ENCODE measurements around the gene CNIH3.

CNIH3 gene

GRCh38 chr1:224761245-224761644 lies 145.1 kb downstream of the CNIH3 start:
- H3K4me1 ChIP-seq = no peaks in the 10 kb centered on the region
- H3K9me3 ChIP-seq (ENCODE audit: control insufficient read depth, low read length) = no peaks in the 10 kb centered on the region
- H3K9ac ChIP-seq = no peak overlapping the region
- H3K27me3 ChIP-seq (ENCODE audit: control insufficient read depth, insufficient read depth, low read length) = no peaks in the 10 kb centered on the region
- H3K4me2 ChIP-seq (ENCODE audit: low read length) = no peak overlapping the region
- H3K27ac ChIP-seq = no peak overlapping the region
- no peaks in the 10 kb centered on the region for H3K79me2 ChIP-seq
- no peaks in the 10 kb centered on the region for H3K36me3 ChIP-seq (ENCODE audit: control insufficient read depth, insufficient read depth, low read length)
- TF ChIP-seq CTCF (IDR thresholded peaks at IDR 0.05) = no peak
- no peak overlapping the region for H2AFZ ChIP-seq
- H3K4me3 ChIP-seq (ENCODE audit: low read depth, low read length) = no peak overlapping the region

- no peak overlapping the region for H3K4me2 ChIP-seq (ENCODE audit: low read length)
- no peaks in the 10 kb centered on the region for H3K79me2 ChIP-seq
- no peak overlapping the region for H2AFZ ChIP-seq
Measured at GRCh38 chr1:224762046-224762445, 145.9 kb downstream of the CNIH3 start.

GRCh38 chr1:224762701-224763100 lies 146.6 kb downstream of the CNIH3 start:
- Histone ChIP-seq H3K36me3 (ENCODE audit: control insufficient read depth, insufficient read depth, low read length) (no peaks in the 10 kb centered on the region), H3K27ac (no peak overlapping the region), H3K9me3 (ENCODE audit: control insufficient read depth, low read length) (no peaks in the 10 kb centered on the region), H3K79me2 (no peaks in the 10 kb centered on the region), H3K9ac (no peak overlapping the region), H3K4me3 (ENCODE audit: low read depth, low read length) (no peak overlapping the region), H3K4me2 (ENCODE audit: low read length) (no peak overlapping the region), H3K4me1 (no peaks in the 10 kb centered on the region), H2AFZ (no peak overlapping the region), H3K27me3 (ENCODE audit: control insufficient read depth, insufficient read depth, low read length) (no peaks in the 10 kb centered on the region)
- TF ChIP-seq CTCF (IDR thresholded peaks at IDR 0.05) = no peak

More at GRCh38 chr1:224762046-224762445, 145.9 kb downstream of the CNIH3 start:
- Histone ChIP-seq H3K4me1 (no peaks in the 10 kb centered on the region), H3K27ac (no peak overlapping the region), H3K9me3 (ENCODE audit: control insufficient read depth, low read length) (no peaks in the 10 kb centered on the region), H3K9ac (no peak overlapping the region), H3K36me3 (ENCODE audit: control insufficient read depth, insufficient read depth, low read length) (no peaks in the 10 kb centered on the region), H3K4me3 (ENCODE audit: low read depth, low read length) (no peak overlapping the region), H3K27me3 (ENCODE audit: control insufficient read depth, insufficient read depth, low read length) (no peaks in the 10 kb centered on the region)
- no peak for TF ChIP-seq CTCF (IDR thresholded peaks at IDR 0.05)

GRCh38 chr1:224763126-224763775 lies 147.1 kb downstream of the CNIH3 start:
- Histone ChIP-seq H3K4me3 (ENCODE audit: low read depth, low read length) (no peak overlapping the region), H3K27ac (no peak overlapping the region), H3K4me2 (ENCODE audit: low read length) (no peak overlapping the region), H3K9ac (no peak overlapping the region), H3K27me3 (ENCODE audit: control insufficient read depth, insufficient read depth, low read length) (no peaks in the 10 kb centered on the region), H2AFZ (no peak overlapping the region), H3K9me3 (ENCODE audit: control insufficient read depth, low read length) (no peaks in the 10 kb centered on the region), H3K79me2 (no peaks in the 10 kb centered on the region), H3K36me3 (ENCODE audit: control insufficient read depth, insufficient read depth, low read length) (no peaks in the 10 kb centered on the region), H3K4me1 (no peaks in the 10 kb centered on the region)
- no peak for TF ChIP-seq CTCF (IDR thresholded peaks at IDR 0.05)

- H3K27ac ChIP-seq = no peak overlapping the region
- no peaks in the 10 kb centered on the region for H3K4me1 ChIP-seq
- H3K9me3 ChIP-seq (ENCODE audit: control insufficient read depth, low read length) = no peaks in the 10 kb centered on the region
- H3K27me3 ChIP-seq (ENCODE audit: control insufficient read depth, insufficient read depth, low read length) = no peaks in the 10 kb centered on the region
- TF ChIP-seq CTCF (IDR thresholded peaks at IDR 0.05) = no peak
- H3K4me2 ChIP-seq (ENCODE audit: low read length) = no peak overlapping the region
- H3K4me3 ChIP-seq (ENCODE audit: low read depth, low read length) = no peak overlapping the region
- H3K79me2 ChIP-seq = no peaks in the 10 kb centered on the region
- H3K9ac ChIP-seq = no peak overlapping the region
- H3K36me3 ChIP-seq (ENCODE audit: control insufficient read depth, insufficient read depth, low read length) = no peaks in the 10 kb centered on the region
- H2AFZ ChIP-seq = no peak overlapping the region
Measured at GRCh38 chr1:224766266-224766665, 150.1 kb downstream of the CNIH3 start.

Data from parathyroid adenoma (tissue), 2 donors.